GM19240 (cell line): ENCODE results near the gene SLC35F3.

Experiments used
- DNase-seq: peaks from one replicate; pipeline ENCODE4 v3.0.0; 2011; ENCODE audit warnings: low spot score; ENCODE audit not compliant: insufficient read length

Gene SLC35F3

DNA sequence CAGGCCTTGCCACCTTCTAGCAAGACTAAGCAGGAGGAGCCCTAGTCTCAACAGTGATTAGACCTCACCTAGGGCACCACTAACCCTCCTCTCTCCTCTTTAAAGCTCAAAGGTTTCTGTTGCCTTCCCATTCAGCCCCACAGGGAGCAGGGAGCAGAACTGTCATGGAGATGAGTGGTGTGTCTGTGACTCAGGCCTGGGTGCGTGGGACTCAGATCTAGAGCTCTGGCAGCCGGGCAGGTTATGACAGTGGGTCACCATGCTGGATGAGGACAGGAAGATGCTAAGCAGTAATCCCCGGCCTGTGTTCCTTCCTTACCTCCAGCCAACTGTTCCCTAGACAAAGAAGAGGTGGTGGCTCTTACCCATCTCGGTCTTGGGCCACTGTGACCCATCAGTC is 408.7 kb downstream of the SLC35F3 start:
- DNase-seq: no peak

DNA sequence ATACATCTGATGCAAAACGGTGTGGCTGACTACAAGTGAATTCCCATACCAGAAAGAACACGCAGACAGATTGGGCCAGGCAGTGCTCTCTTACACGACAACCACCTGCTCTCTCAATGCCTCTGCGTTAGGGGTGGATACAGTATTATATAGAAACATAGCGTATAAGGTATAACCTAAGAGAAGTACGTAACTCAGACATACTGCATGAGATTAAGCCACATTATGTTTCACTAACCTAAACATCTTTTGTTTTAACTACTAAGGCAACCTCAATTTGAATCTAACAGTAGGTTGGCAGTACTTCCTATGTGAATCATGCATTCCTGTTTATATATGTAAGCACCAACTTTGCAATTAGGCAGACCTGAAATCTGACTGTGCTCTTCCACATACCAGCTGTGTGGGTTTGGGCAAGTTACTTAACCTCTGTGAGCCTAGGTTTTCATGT is 410.6 kb downstream of the SLC35F3 start:
- DNase-seq: no peak

DNA sequence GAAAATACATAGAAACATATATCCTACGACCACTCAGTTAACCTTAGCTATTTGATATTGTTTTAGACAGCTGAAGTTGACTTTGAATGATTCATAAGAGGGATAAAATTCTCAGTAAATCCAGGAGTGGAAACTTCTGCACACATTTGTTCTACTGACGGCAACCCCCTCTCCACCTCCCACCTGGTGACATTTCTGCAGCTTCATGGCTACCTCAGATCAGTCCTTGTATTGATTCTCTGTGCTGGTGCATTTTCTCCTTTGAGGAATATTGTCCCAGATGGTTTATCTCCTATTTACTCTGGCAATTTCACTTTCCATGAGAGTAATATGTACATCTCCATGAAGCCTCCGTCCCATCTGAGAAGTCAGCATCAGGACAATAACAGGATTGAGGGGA is 411.1 kb downstream of the SLC35F3 start:
- no peak for DNase-seq

DNA sequence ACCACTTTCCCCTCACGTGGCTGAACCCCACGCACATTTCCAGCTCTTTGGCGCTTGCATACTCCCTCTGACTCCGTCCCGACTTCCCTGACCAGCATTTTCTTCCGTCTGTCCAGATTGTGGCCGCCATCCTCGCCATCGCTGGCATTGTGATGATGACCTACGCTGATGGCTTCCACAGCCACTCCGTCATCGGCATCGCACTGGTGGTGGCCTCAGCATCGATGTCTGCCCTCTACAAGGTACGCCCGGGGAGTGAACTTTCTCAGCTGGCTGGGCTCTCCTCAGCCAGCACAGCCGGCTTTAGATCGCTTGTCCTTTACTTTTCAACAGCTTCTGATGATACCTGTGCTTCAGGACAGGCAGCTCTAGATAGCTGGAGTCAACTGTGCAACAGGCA is 412.0 kb downstream of the SLC35F3 start:
- no peak for DNase-seq

DNA sequence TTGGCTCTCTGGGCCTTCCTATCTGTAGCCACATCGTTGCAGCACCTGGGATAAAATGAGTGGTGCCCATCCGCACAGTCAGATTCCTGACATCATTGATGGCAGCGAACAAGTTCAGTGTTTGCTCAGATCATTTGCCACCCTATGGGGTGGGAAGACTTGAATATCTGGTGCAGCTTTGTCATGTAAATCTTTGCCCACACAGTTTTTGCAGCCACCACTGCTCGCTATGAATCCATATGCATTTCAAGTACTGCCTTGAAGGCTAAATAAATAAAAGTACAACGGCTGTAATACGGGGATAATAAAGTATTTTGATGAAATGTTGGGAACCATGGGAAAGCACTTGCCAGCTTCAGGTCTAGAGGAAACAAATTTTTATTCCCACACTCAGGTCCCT is 412.5 kb downstream of the SLC35F3 start:
- no peak for DNase-seq

DNA sequence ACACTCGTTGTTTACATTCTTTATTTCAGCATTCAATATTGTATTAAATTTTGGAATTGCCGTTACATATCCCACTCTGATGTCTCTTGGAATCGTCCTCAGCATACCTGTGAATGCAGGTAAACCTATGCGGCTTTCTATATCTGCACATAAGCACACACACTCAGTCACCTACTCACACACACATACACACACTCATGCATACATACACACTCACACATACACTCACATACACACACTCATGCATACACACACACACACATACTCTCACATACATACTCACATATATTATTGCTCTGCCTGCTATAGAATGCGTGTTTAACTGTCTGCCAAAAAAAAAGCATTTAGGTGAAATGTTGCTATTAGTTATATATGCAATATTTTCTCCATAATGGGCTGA is 415.6 kb downstream of the SLC35F3 start:
- DNase-seq: no peak

DNA sequence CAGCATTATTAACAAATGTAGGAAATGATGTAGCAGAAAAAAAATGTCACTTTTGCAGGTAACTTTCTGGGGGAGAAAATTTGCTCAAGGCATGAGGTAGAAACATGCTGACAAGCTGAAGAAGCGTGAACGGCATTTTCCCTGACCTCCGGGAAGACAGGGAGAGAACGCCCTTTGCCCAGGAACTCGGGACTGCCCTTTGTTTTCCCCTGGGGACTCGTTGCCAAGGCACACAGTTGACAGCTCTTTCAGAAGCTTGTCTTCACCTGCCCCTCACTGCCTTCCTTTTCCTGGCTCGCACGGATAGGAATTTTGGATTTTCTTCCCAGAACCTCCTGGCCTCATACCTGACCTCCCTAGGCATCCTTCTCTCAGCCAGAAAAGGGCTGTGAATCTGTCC is 416.1 kb downstream of the SLC35F3 start:
- no peak for DNase-seq

DNA sequence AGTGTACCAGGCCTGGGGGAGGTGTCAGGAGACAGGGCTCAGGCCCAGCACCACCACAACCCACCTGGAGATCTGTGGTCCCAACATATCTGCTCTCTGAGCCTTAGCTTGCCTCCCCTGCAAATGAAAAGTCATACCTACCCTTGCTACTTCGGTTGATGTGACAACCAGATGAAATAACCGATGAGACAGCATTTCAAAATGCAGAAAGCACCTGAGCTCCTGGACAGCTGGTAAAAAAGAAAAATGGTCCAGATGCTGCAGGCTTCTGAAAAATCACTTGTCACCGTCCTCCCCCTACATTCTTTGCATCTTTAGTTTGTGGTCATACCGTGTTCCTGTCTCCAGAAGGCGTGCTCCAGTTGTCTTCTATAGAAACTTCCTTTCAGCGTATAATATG is 416.8 kb downstream of the SLC35F3 start:
- DNase-seq: no peak

DNA sequence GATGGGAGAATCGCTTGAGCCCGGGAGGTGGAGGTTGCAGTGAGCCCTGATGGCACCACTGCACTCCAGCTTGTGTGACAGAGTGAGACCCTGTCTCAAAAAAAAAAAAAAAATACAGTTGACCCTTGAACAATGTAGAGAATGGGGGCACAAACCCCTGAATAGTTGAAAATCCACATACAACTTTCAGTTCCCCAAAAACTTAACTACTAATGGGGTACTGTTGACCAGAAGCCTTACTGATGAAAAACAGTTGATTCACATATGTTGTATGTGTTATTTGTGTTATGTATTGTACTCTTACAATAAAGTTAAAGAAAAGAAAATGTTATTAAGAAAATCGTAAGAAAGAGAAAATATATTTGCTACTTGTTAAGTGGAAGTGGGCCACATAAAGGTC is 417.6 kb downstream of the SLC35F3 start:
- DNase-seq: no peak

DNA sequence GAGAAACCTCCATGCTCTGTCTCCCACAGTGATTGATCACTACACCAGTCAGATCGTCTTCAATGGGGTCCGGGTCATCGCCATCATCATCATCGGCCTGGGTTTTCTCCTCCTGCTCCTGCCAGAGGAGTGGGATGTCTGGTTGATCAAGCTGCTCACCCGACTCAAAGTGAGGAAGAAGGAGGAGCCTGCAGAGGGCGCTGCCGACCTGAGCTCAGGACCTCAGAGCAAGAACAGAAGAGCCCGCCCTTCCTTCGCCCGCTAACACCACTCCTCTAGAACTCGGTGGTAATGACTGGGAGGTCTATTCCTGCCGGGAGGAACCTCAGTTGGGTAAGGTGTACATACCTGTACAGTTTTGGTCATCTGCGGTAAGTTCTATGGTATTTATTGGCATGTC is 418.5 kb downstream of the SLC35F3 start:
- DNase-seq: no peak

DNA sequence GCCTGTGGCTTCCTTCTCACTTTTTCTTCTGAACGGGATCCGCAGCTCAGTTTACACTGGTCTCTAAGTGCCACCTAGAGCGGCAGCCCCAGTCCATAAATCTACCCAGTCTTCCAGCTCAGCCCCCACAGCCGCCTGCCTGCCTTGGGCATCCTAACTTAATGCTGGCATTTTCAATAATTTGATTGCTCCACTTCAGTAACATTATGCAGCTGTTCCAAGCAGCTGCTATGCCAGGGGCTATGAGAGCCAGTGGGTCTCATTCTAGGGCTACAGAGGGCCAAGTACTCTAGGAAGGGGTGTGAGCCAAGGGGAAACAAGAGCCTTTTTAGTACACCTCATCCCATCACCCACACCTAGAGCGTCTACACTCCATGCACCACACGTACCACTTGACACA is 420.3 kb downstream of the SLC35F3 start:
- no peak for DNase-seq

DNA sequence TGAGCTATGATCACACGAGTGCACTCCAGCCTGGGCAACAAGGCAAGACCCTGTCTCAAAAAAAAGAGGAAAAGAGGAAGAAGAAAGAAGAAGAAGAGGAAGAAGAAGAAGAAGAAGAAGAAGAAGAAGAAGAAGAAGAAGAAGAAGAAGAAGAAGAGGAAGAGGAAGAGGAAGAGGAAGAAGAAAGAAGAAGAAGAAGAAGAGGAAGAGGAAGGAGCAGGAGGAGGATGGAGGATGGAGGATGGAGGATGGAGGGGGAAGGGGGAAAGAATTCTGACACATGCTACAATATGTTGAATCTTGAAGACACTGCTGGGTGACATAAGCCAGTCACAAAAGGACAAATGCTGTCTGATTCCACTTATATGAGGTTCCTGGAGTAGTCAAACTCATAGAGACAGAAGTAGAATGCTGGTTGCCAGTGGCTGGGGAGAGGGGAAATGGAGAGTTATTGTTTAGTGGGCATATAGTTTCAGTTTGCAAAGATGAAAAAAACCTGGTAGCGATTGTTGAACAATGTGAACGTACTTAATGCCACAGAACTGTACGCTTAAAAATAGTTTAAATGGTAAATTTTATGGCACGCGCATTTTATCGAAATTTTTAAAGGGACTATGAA is 421.5 kb downstream of the SLC35F3 start:
- DNase-seq: no peak

DNA sequence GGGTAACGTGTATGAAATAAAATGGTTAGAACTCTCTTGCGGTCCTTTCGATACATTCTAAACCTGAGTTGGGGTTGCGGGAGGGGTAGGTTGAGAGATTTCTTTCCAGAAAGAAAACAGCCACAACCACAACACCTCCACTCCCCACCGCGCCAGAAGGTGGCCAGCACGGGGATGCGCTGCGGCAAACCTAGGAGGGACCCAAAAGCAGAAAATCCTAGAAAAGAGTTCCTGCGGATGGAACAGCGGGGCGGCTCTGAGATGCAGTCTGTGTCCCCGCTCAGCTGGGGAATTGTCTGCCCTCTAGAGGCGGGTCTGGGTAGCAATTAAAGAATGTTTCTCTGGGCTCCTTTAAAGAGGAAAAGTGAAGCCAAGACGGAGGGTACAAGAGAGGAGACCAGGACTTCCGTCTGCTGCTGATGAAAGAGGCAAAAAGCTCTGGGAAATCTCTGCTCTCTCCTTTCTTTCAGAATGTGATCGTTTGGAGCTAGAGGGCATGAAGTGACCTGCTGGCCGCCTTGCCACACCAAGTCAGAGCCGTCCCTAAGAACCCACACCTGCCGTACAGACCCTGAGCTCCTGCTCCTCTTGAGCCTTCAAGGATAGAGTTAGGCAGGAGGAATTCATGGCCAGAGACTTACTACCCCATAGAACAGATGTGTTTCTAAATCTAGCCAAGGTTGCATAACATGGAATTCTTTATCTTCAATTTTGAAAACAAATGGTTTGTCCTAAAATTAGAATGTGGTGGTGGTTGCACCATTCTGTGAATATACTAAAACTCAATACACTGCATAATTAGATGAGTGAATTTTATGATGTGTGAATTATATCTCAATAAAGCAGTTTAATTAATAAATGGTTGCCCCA is 422.3 kb downstream of the SLC35F3 start:
- DNase-seq: peak; percentile 23

DNA sequence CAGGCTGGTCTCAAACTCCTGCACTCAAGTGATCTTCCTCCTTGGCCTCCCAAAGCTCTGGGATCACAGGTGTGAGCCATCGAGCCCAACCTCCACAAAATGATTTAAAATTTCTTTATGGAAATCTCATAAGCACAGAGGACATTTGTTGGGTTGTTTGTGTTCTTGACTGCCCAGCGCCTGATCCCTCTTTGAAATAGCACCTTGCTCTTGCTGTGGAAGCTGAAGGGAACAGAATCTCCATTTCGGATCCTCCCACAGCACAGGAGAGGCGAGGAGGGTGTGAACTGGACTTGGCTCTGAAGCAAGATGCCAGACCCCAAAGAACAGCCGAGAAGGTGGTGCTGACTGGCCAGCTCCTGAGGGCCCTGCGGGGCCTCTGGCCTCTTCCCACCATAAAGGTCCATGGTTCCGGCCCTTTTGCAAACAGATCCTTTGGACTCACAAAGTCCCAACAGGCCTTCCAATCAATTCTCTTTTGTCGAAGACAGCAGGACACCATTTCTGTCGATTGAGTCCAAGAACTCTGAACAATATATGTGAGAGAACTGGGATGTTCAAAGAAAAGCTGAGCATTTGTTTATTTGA is 423.2 kb downstream of the SLC35F3 start:
- no peak for DNase-seq

DNA sequence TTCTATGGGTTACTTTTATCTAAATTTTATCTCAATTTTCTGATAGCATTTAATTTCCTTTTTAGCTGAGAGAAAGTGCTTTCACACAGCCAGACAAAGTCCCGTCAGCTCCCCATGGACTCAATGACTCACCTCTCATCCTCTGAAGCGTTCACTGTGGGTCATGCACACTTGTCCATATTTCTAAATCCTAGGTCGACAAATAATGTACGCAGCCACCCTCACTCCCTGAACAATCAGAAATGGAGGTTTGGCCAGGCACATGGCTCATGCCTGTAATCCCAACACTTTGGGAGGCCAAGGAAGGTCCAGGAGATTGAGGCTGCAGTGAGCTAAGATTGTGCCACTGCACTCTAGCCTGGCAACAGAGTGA is 426.4 kb downstream of the SLC35F3 start:
- no peak for DNase-seq

DNA sequence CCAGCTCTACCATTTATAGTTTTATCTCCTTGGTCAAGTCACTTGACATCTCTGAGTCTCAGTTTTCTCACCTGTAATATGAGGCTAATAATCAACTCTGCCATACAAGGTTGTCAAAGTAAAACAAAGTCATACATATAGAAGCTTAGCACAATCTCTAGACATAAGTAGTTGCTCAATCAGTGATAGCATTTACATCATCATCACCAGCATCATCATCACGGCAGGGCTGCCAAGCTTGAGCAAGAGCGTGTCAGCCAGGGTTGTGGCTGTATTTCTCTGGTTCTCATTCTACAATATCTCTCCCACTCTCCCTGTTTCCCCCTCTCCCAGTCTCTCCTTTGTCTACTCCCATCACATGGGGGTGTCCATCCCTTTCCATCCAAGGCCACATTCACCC is 427.0 kb downstream of the SLC35F3 start:
- no peak for DNase-seq

DNA sequence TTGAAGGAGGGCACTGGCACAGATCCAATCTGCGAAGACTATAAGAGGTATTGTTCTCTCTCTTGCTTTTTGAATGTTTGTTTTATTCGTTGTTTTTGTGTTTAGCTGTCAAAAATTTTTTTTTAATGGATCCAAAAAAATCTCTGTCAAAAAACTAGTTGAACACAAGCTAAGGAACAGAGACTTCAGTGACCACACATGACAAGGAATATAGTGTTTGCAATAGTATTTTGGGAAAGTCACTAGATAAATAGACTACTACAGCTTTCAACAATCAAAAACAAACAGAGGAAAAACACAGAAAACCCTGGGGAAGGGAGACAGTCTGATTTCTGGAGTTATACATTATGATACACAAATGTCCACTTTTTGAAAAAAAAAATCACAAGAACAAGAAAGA is 431.9 kb downstream of the SLC35F3 start:
- no peak for DNase-seq

DNA sequence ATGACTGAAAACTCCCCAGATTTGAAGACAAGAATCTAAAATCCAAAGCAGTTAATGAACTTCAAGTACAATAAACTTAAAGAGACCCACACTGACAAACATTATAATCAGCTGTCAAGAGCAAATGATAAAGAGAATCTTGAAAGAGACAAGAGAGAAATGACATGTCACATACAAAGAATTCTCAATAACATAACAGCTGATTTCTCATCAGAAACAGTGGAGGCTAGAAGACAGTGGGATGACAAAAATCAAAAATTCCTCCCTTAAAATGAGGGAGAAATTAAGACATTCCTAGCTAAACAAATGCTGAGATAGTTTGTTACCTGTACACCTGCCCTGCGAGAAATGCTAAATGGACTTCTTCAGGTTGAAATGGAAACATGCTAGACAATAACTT is 432.8 kb downstream of the SLC35F3 start:
- DNase-seq: no peak

DNA sequence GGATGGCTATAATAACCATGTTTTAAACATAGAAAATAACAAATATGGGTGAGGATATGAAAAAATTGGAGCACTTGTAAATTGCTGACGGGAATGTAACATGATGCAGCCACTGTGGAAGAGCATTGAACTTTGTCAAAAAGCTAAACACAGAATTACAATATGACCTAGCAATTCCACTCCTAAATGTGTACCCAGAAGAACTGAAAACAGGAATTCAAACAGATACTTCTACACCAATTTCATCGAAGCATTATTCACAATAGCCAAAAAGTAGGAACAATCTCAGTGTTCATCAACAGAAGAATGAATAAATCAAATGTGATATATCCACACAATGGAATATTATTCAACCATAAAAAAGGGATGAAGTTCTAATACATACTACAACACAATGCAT is 436.1 kb downstream of the SLC35F3 start:
- no peak for DNase-seq

DNA sequence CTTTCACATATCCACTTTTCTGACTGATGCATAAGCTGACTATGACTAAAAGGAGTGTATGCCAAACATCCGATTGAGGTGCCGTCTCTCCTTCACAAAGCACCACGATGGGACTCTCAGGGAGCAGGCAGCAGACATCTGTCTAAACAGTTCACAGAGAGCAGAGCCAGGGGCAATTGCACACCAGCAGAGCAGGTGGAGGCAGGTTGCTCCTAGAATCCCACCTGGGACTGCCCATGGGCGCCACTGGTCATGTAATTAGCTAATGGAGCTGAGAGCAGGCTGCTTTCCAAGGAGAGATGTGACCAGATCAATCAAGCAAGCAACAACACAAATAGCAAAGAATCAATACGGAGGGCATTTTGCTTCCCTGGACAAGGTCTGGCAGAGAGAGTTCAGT is 438.3 kb downstream of the SLC35F3 start:
- DNase-seq: no peak

DNA sequence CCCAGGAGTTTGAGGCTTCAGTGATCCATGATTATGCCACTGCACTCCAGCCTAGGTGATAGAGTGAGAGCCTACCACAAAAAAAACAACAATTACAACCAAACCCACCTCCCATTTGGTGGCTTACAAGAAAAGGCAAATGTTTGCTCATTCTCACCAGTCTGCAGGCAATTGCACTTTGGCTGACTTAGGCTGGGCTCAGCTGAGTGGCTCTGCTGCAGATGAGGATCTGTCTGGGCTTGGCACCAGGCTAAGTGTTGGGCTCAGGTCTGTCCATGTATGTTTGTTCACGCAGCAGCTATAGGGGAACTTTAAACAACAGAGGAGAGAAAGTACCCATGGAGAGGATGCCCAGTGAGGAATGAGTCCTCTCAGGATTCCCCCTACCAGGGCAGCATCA is 440.8 kb downstream of the SLC35F3 start:
- DNase-seq: no peak

DNA sequence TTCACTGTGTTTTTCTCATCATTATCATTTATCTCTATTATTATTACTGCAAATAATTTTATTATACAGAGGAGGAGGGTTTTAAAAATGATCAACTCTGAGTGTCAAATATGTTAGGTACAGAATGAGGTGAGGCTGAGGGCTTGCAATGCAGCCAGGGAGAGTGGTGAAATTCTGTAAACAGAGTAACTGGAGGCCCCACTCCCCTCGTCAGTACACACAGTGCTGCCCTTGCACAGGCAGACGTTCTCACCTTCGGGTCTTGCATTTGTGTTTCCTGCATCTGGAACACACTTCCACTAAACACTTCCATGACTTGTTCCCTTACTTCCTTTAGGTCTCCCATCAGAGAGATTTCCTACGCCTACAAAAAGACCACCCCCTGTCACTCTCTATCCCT is 444.5 kb downstream of the SLC35F3 start:
- DNase-seq: no peak
